ENCODE results near the gene ABCC4. TPM values are rescaled to one million over a fixed set of nuclear protein-coding genes. Genes with fewer than 3 reads are reported as not detected.
A peak's percentile ranks its signal among the peaks of the same experiment; 100 is the strongest.

Gene ABCC4
- total RNA-seq, 4 donors from 2014 or later: 15.8 to 26.0 (median 23.8) TPM

DNA sequence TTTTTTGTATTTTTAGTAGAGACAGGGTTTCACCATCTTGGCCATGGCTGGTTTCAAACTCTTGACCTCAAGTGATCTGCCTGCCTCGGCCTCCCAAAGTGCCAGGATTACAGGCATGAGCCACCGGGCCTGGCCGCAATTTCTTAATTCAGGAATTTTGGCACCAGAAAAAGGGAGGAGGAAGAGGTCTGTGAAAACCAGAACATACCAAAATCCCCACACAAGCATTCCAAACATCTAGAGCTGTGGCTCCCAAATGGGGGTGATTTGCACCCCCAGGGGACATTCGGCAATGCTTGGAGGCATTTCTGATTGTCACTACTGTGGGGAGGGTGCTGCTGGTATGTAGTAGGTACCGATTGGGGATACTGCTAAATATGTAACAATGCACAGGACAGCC, 40.2 kb upstream of the ABCC4 start:
- in situ Hi-C loops (cut with MboI; ENCODE audit: low pct_ligation_motif_present in 1 of 4, low pct_unique_long_range_greater_than_20kb in 1 of 4, low sequenced_read_pairs in 3 of 4): no loop called here
- Histone ChIP-seq H3K27ac (no peak overlapping the region), H3K4me1 (peaks cover 0 to 7% (median 0%) of the 10 kb centered on the region in 4 donors), H3K36me3 (no peaks in the 10 kb centered on the region), H3K4me3 (no peak overlapping the region), H3K9me3 (no peaks in the 10 kb centered on the region), H3K27me3 (no peaks in the 10 kb centered on the region)
- no peak for DNase-seq
- TF ChIP-seq POLR2A (IDR thresholded peaks at IDR 0.05) (no peak), POLR2AphosphoS5 (IDR thresholded peaks at IDR 0.05) (no peak), EP300 (IDR thresholded peaks at IDR 0.05; ENCODE audit: low read depth) (no peak)
- TF ChIP-seq, protein P1, sequence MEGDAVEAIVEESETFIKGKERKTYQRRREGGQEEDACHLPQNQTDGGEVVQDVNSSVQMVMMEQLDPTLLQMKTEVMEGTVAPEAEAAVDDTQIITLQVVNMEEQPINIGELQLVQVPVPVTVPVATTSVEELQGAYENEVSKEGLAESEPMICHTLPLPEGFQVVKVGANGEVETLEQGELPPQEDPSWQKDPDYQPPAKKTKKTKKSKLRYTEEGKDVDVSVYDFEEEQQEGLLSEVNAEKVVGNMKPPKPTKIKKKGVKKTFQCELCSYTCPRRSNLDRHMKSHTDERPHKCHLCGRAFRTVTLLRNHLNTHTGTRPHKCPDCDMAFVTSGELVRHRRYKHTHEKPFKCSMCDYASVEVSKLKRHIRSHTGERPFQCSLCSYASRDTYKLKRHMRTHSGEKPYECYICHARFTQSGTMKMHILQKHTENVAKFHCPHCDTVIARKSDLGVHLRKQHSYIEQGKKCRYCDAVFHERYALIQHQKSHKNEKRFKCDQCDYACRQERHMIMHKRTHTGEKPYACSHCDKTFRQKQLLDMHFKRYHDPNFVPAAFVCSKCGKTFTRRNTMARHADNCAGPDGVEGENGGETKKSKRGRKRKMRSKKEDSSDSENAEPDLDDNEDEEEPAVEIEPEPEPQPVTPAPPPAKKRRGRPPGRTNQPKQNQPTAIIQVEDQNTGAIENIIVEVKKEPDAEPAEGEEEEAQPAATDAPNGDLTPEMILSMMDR (IDR thresholded peaks at IDR 0.05): no peak
- WGBS, 2 donors (ENCODE audit: low coverage in 1 of 2): 79% methylated on average over 5 of the region's 5 CpGs; no CpG with 5 or more reads in 1 of the 2 donors
- intact Hi-C loops (cut with DNase I; ENCODE audit: low total_unique reads): no loop called here

DNA sequence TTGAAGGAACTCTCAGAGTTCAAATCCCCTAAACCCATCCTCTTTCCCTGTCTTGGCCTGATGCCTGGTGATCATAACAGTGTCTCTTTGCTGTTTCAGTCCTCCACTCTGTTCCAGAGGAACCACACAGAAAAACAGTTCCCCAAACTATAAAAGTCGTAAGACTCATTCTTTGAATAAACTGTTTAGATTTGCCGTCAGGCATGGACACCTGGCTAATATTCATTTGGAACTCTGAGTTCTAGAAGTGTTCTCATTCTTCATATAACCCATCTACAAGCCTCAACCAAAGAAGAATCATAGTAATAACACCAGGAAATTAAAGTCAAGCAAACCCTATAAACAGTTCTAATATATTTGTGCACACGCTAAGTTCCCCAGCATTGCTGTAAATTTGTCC, 37.7 kb upstream of the ABCC4 start:
- H3K27ac ChIP-seq: peak overlapping the region; percentile 21 to 62 (median 40)
- WGBS, 2 donors (ENCODE audit: low coverage in 1 of 2): 79% methylated on average over 3 of the region's 3 CpGs; no CpG with 5 or more reads in 1 of the 2 donors
- H3K36me3 ChIP-seq: no peaks in the 10 kb centered on the region
- in situ Hi-C loops (cut with MboI; ENCODE audit: low pct_ligation_motif_present in 1 of 4, low pct_unique_long_range_greater_than_20kb in 1 of 4, low sequenced_read_pairs in 3 of 4) (no loop called here), intact Hi-C loops (cut with DNase I; ENCODE audit: low total_unique reads) (no loop called here)
- no peak overlapping the region for H3K4me3 ChIP-seq
- H3K27me3 ChIP-seq: no peaks in the 10 kb centered on the region
- TF ChIP-seq POLR2A (IDR thresholded peaks at IDR 0.05): no peak
- peak; percentile 16 to 76 (median 51) for TF ChIP-seq POLR2AphosphoS5 (IDR thresholded peaks at IDR 0.05)
- TF ChIP-seq EP300 (IDR thresholded peaks at IDR 0.05; ENCODE audit: low read depth): peak; percentile 78
- TF ChIP-seq, protein P1 (IDR thresholded peaks at IDR 0.05): no peak
- DNase-seq: peak; percentile 10
- no peaks in the 10 kb centered on the region for H3K9me3 ChIP-seq
- peaks cover 0 to 7% (median 0%) of the 10 kb centered on the region in 4 donors for H3K4me1 ChIP-seq

DNA sequence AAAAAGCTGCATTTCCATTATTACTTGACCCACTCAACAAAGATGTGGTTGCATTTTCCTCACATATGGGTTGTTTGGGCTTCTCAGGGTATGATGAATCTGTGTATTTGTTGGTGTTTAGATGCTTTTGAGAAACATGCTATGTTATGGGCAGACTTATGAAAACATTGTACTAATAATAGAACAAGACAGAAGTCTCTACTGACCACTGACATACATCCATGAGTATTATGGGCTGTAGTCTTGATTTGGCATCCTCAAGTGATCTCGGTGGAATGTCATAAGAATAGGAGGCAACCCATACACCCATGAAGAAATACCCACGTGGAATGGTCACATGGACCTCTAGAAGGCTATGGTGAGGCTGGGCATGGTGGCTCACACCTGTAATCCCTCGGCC, 36.3 kb upstream of the ABCC4 start:
- WGBS, 2 donors (ENCODE audit: low coverage in 1 of 2): 60 to 78% methylated on average over 3 of the region's 3 CpGs
- TF ChIP-seq, protein P1 (IDR thresholded peaks at IDR 0.05): no peak
- TF ChIP-seq POLR2AphosphoS5 (IDR thresholded peaks at IDR 0.05) (no peak), POLR2A (IDR thresholded peaks at IDR 0.05) (no peak), EP300 (IDR thresholded peaks at IDR 0.05; ENCODE audit: low read depth) (no peak)
- no peaks in the 10 kb centered on the region for H3K36me3 ChIP-seq
- in situ Hi-C loops (cut with MboI; ENCODE audit: low pct_ligation_motif_present in 1 of 4, low pct_unique_long_range_greater_than_20kb in 1 of 4, low sequenced_read_pairs in 3 of 4) (no loop called here), intact Hi-C loops (cut with DNase I; ENCODE audit: low total_unique reads) (no loop called here)
- no peak overlapping the region for H3K4me3 ChIP-seq
- H3K27ac ChIP-seq: peak overlapping the region; percentile 29 to 62 (median 39)
- no peaks in the 10 kb centered on the region for H3K9me3 ChIP-seq
- H3K4me1 ChIP-seq: peaks cover 0 to 7% (median 0%) of the 10 kb centered on the region in 4 donors
- no peak for DNase-seq
- H3K27me3 ChIP-seq: no peaks in the 10 kb centered on the region

DNA sequence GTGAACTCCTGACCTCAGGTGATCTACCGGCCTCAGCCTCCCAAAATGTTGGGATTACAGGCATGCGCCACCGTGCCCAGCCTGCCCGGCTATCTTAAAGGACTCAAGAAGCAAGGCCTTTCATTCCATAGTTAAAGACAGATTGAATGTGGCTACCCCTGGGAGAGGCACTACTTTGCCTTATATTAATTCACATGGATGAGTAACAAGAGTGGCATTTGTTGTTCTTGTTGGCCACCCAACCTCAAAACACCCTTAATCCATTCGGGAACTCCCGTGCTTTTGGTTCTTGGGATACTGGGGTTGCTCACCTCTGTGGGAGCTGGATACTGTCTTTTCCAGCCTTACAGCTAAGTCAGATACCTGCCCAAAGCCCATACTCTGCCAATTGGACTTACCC, 34.4 kb upstream of the ABCC4 start:
- TF ChIP-seq POLR2AphosphoS5 (IDR thresholded peaks at IDR 0.05): no peak
- TF ChIP-seq POLR2A (IDR thresholded peaks at IDR 0.05): no peak
- no peak for TF ChIP-seq EP300 (IDR thresholded peaks at IDR 0.05; ENCODE audit: low read depth)
- TF ChIP-seq, protein P1 (IDR thresholded peaks at IDR 0.05): no peak
- 95% methylated on average over 5 of the region's 6 CpGs; no CpG with 5 or more reads in 1 of the 2 donors for WGBS, 2 donors (ENCODE audit: low coverage in 1 of 2)
- peaks cover 0 to 7% (median 0%) of the 10 kb centered on the region in 4 donors for H3K4me1 ChIP-seq
- no peak overlapping the region for H3K27ac ChIP-seq
- in situ Hi-C loops (cut with MboI; ENCODE audit: low pct_ligation_motif_present in 1 of 4, low pct_unique_long_range_greater_than_20kb in 1 of 4, low sequenced_read_pairs in 3 of 4) (no loop called here), intact Hi-C loops (cut with DNase I; ENCODE audit: low total_unique reads) (no loop called here)
- H3K27me3 ChIP-seq: no peaks in the 10 kb centered on the region
- no peaks in the 10 kb centered on the region for H3K36me3 ChIP-seq
- no peak overlapping the region for H3K4me3 ChIP-seq
- DNase-seq: no peak
- no peaks in the 10 kb centered on the region for H3K9me3 ChIP-seq

Data from transverse colon (tissue), 4 donors.